Right lobe of liver (tissue), 6 donors: ENCODE data around the gene BRD3. TPM values are rescaled to one million over a fixed set of nuclear protein-coding genes. Genes with fewer than 3 reads are reported as not detected.

ENCODE experiments used
- ATAC-seq, 4 donors: fragments of 200-7000 bp; cut with Tn5 transposase; one replicate each; pipeline ENCODE4 v1.9.1; 2020; ENCODE audit warnings: mild to moderate bottlenecking in 4 of 4, moderate library complexity in 4 of 4
- DNase-seq, 3 donors: peaks; one replicate each; pipeline ENCODE4 v3.0.0-alpha.2; 2020
- H3K27ac ChIP-seq, 3 donors: fragments of 200-600 bp; one replicate each; pipeline ENCODE4 v1.8.0; 2022
- H3K27me3 ChIP-seq, 2 donors: fragments of 200-600 bp; one replicate each; pipeline ENCODE4 v1.8.0; 2022
- H3K36me3 ChIP-seq, 4 donors: fragments of 200-600 bp; sonication (generic) in 1 of 4; one replicate each; pipeline versions ENCODE4 v1.5.1 to v1.8.0; 2017 to 2022; ENCODE audit warnings: control low read depth in 1 of 4
- H3K4me1 ChIP-seq, 4 donors: fragments of 200-600 bp; sonication (generic) in 1 of 4; one replicate each; pipeline versions ENCODE4 v1.5.1 to v1.8.0; 2017 to 2022; ENCODE audit warnings: control low read depth in 1 of 4
- H3K4me3 ChIP-seq, 3 donors: fragments of 200-600 bp; one replicate each; pipeline ENCODE4 v1.8.0; 2022
- H3K9me3 ChIP-seq, 4 donors: fragments of 200-600 bp; sonication (generic) in 1 of 4; one replicate each; pipeline versions ENCODE4 v1.5.1 to v1.8.0; 2017 to 2022; ENCODE audit warnings: control low read depth in 1 of 4
- CTCF ChIP-seq, 4 donors: fragments of 200-600 bp in 3 of 4; fragments of 450-650 bp in 1 of 4; IDR thresholded peaks; one replicate each; pipeline versions ENCODE4 v1.5.1 to v1.8.0; 2016 to 2022; ENCODE audit warnings: antibody characterized with exemption in 4 of 4, mild to moderate bottlenecking in 2 of 4
- POLR2A ChIP-seq: fragments of 450-650 bp; IDR thresholded peaks from one replicate; pipeline ENCODE4 v1.6.1; 2017; ENCODE audit warnings: antibody characterized with exemption, mild to moderate bottlenecking
- WGBS: methylation state at CpG from one replicate; pipeline ENCODE4 v1.1.6; 2018; ENCODE audit warnings: low coverage, low lambda C conversion rate; ENCODE audit not compliant: insufficient coverage; ENCODE audit errors: missing lambda C conversion rate; 5-methylcytosine and 5-hydroxymethylcytosine counted together
- intact Hi-C, 2 donors: fragments of 100-400 bp; cut with DNase I; formaldehyde crosslinking; loops; one replicate each; pipeline versions ENCODE4 v1.11.2 to v1.14.1; 2022
- total RNA-seq, 6 experiments: library from RNA; depleted of rRNA in 2 of 6; stranded (reverse); fragments of >200 nt in 2 of 6; fragmentation: NEBNext Ultra II Directional in 3 of 6; extraction: Animal tissue kit (Norgen Biotek cat#: 25700) in 3 of 6; gene quantifications; one replicate each; pipeline versions ENCODE4 v1.1.0 to v1.2.4, GENCODE V29; 2016 to 2023
- donor health status: DM: no; HTN: yes; CAD: no.
- donor health status: DM: no; HTN: no; CAD: no.
- donor health status: DM: no; HTN: no; CAD: no.
- donor health status: DM: no; HTN: yes; CAD: no.
- donor health status: DM: no; HTN: yes; CAD: no.

BRD3 gene
- total RNA-seq, 6 experiments from 2014 or later, result 10.7 to 25.4 (median 21.1) TPM

DNA sequence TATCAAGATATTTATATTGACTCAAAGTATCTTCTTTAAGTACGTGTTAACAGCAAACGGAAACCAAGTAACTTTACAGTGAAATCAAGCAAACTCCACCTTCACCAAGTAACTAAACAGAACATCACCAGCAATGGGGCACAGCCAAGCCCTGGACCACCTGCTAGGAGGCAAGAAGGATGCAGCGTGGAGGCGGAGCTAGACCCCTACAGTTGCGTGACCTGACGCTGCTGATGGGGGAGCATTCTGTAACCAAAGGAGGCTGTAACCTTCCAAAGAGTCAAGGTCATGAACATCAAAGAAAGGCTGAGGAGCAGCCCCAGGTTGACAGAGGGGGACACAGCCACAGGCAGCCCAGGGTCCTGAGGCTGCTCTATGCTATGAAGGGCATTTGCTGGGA, 81.8 kb downstream of the BRD3 start:
- no peak overlapping the region for H3K4me3 ChIP-seq
- DNase-seq, result peak in 2 of 3 donors; percentile 11 to 22
- TF ChIP-seq POLR2A (no peak), CTCF (IDR thresholded peaks at IDR 0.05) (no peak)
- WGBS, result 81% methylated on average over 6 of the region's 6 CpGs
- intact Hi-C loops, result no loop called here
- peaks cover 0 to 23% (median 9%) of the 10 kb centered on the region in 4 donors for H3K4me1 ChIP-seq
- no peak for ATAC-seq
- no peaks in the 10 kb centered on the region for H3K9me3 ChIP-seq
- no peak overlapping the region for H3K27ac ChIP-seq
- no peaks in the 10 kb centered on the region for H3K27me3 ChIP-seq
- H3K36me3 ChIP-seq, result no peaks in the 10 kb centered on the region

DNA sequence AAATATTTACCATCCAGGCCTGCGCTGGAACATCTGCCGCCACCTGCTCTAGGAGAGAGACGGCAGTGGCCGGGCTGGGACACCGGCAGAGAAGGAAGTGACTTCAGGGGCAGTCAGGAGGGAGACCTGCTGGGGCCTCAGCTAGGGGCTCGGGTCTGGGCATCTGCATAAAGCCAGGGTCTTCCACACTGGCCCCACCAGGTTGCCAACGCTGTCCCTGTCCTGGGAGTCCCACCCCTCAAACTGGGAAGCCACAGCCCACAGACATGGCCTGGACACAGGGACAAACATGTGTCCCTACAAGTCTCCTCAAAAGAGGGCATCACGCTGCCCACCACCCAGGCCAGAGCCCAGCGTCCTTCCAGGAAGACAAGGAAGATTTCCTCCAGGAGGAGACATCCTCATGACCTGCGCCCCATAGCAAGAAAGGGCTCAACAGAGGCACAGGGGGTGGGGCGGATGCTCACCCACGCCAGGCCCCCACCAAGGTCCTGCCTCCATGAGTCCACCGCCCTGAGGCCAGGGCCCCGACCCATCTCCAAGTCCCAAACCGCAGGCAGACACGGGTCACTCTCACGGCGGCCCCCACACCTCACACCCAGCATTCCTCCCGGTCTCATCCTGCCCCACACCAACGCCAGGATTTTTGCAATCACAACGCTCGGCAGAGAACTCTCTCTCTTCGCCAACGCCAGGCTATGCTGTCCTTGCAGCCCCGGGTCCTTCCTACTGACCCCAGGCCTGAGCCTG, 84.7 kb downstream of the BRD3 start:
- intact Hi-C loops, result no loop called here
- H3K36me3 ChIP-seq, result no peaks in the 10 kb centered on the region

GRCh38 chr9:133981958-133982681, 85.7 kb downstream of the BRD3 start:
- ATAC-seq, result no peak
- peaks cover 0 to 51% (median 22%) of the 10 kb centered on the region in 4 donors for H3K4me1 ChIP-seq
- H3K4me3 ChIP-seq, result no peak overlapping the region
- H3K27me3 ChIP-seq, result no peaks in the 10 kb centered on the region
- no peaks in the 10 kb centered on the region for H3K9me3 ChIP-seq
- 97% methylated on average over 12 of the region's 28 CpGs for WGBS
- intact Hi-C loops, result no loop called here
- TF ChIP-seq CTCF (IDR thresholded peaks at IDR 0.05) (no peak), POLR2A (no peak)
- peak; percentile 16 to 49 (median 42) for DNase-seq
- H3K36me3 ChIP-seq, result no peaks in the 10 kb centered on the region
- no peak overlapping the region for H3K27ac ChIP-seq

More for the DNA sequence above, 84.7 kb downstream of the BRD3 start:
- H3K27me3 ChIP-seq, result no peaks in the 10 kb centered on the region
- H3K4me3 ChIP-seq, result no peak overlapping the region
- H3K9me3 ChIP-seq, result no peaks in the 10 kb centered on the region
- H3K27ac ChIP-seq, result no peak overlapping the region
- DNase-seq (peak; percentile 11 to 37 (median 25)), ATAC-seq (no peak)
- peaks cover 0 to 41% (median 16%) of the 10 kb centered on the region in 4 donors for H3K4me1 ChIP-seq
- no peak for TF ChIP-seq POLR2A
- TF ChIP-seq CTCF (IDR thresholded peaks at IDR 0.05), result no peak
- WGBS, result 90% methylated on average over 2 of the region's 25 CpGs

- Histone ChIP-seq H3K4me3 (no peak overlapping the region), H3K27ac (no peak overlapping the region), H3K9me3 (no peaks in the 10 kb centered on the region), H3K27me3 (no peaks in the 10 kb centered on the region), H3K4me1 (peaks cover 0 to 53% (median 23%) of the 10 kb centered on the region in 4 donors), H3K36me3 (no peaks in the 10 kb centered on the region)
- intact Hi-C loops, result no loop called here
- no peak for ATAC-seq
- no peak for TF ChIP-seq CTCF (IDR thresholded peaks at IDR 0.05)
- TF ChIP-seq POLR2A, result no peak
- DNase-seq, result peak; percentile 15 to 48 (median 31)
- 91% methylated on average over 9 of the region's 14 CpGs for WGBS
These were observed 86.3 kb downstream of the BRD3 start for GRCh38 chr9:133981589-133981957.
